GM19238 (cell line): Measurements from ENCODE around the gene OR2A7.
"Not testable (repeated sequence)": the region's sequence is repeated elsewhere in the genome, so short reads cannot be mapped to it uniquely, and the experiment has no call there.

Experiments
- DNase-seq: peaks from one replicate; pipeline ENCODE4 v3.0.0; 2011; ENCODE audit warnings: low spot score; ENCODE audit not compliant: insufficient read length

Gene OR2A7

GRCh38 chr7:144264692-144265091 is at the start of gene OR2A7:
Gene OR2A7, minus strand, starts transcription at chr7:144264792. Its CDS starts 5,164 bp downstream, at chr7:144259628.
- not testable (repeated sequence) for DNase-seq

- DNase-seq: not testable (repeated sequence)
Measured at GRCh38 chr7:144311872-144312469, 47.4 kb upstream of the OR2A7 start, which contains the start of gene OR2A1. Gene OR2A1, plus strand, starts transcription at chr7:144312419. Its CDS starts 5,706 bp downstream, at chr7:144318125.

GRCh38 chr7:144311218-144311617 is 46.6 kb upstream of the OR2A7 start:
- DNase-seq: not testable (repeated sequence)

GRCh38 chr7:144309702-144310101 is 45.1 kb upstream of the OR2A7 start:
- not testable (repeated sequence) for DNase-seq

GRCh38 chr7:144305156-144305555 is 40.6 kb upstream of the OR2A7 start:
- DNase-seq: not testable (repeated sequence)

GRCh38 chr7:144303607-144304006 is 39.0 kb upstream of the OR2A7 start:
- not testable (repeated sequence) for DNase-seq

GRCh38 chr7:144302578-144303303 is 38.1 kb upstream of the OR2A7 start:
- DNase-seq: not testable (repeated sequence)

- DNase-seq: not testable (repeated sequence)
Measured at GRCh38 chr7:144293794-144294499, 29.4 kb upstream of the OR2A7 start.

GRCh38 chr7:144292384-144293161 is 28.0 kb upstream of the OR2A7 start:
- not testable (repeated sequence) for DNase-seq

GRCh38 chr7:144291607-144292006 is 27.0 kb upstream of the OR2A7 start:
- DNase-seq: not testable (repeated sequence)

GRCh38 chr7:144287171-144287784 is 22.7 kb upstream of the OR2A7 start:
- not testable (repeated sequence) for DNase-seq

- not testable (repeated sequence) for DNase-seq
Measured at GRCh38 chr7:144283716-144284115, 19.1 kb upstream of the OR2A7 start.

- not testable (repeated sequence) for DNase-seq
Measured at GRCh38 chr7:144282490-144282889, 17.9 kb upstream of the OR2A7 start.

- not testable (repeated sequence) for DNase-seq
Measured at GRCh38 chr7:144281981-144282380, 17.4 kb upstream of the OR2A7 start.

- not testable (repeated sequence) for DNase-seq
Measured at GRCh38 chr7:144280010-144280409, 15.4 kb upstream of the OR2A7 start.

GRCh38 chr7:144275281-144275680 is 10.7 kb upstream of the OR2A7 start:
- DNase-seq: not testable (repeated sequence)

GRCh38 chr7:144269188-144269587 is 4.6 kb upstream of the OR2A7 start, which contains the start of gene CTAGE8:
Gene CTAGE8, minus strand, starts transcription at chr7:144269288. Its CDS starts 38 bp downstream, at chr7:144269250.
- DNase-seq: not testable (repeated sequence)

GRCh38 chr7:144262128-144262527 is 2.5 kb downstream of the OR2A7 start:
- not testable (repeated sequence) for DNase-seq

GRCh38 chr7:144259067-144259466 is 5.5 kb downstream of the OR2A7 start:
- DNase-seq: not testable (repeated sequence)

- no peak for DNase-seq
Measured at GRCh38 chr7:144256112-144256511, 8.5 kb downstream of the OR2A7 start.
